Esophagus muscularis mucosa (tissue), 4 donors: ENCODE data around the gene ADD3. TPM values are rescaled to one million over a fixed set of nuclear protein-coding genes. Genes with fewer than 3 reads are reported as not detected.

Experiments
- DNase-seq: peaks from one replicate; pipeline ENCODE4 v3.0.0-alpha.2; 2017; ENCODE audit errors: extremely low spot score
- H3K27ac ChIP-seq, 4 donors: fragments of 200-600 bp; sonication (generic); replicated peaks in 1 of 4; 1 replicate in 3 of 4; 2 replicates in 1 of 4; pipeline ENCODE4 v1.5.1; 2016 to 2019; ENCODE audit warnings: mild to moderate bottlenecking in 1 of 4
- H3K27me3 ChIP-seq, 4 donors: fragments of 200-600 bp; sonication (generic); one replicate each; pipeline versions ENCODE4 v1.5.1 to v1.6.0; 2016 to 2019
- H3K36me3 ChIP-seq, 4 donors: fragments of 200-600 bp; sonication (generic); one replicate each; pipeline ENCODE4 v1.5.1; 2016 to 2019
- H3K4me1 ChIP-seq, 4 donors: fragments of 200-600 bp; sonication (generic); one replicate each; pipeline ENCODE4 v1.5.1; 2016 to 2019
- H3K4me3 ChIP-seq, 4 donors: fragments of 200-600 bp; sonication (generic); 1 replicate in 2 of 4; 2 replicates in 2 of 4; pipeline ENCODE4 v1.5.1; 2016 to 2019; ENCODE audit warnings: mild to moderate bottlenecking in 4 of 4, moderate library complexity in 1 of 4
- H3K9me3 ChIP-seq, 4 donors: fragments of 200-600 bp; sonication (generic); 1 replicate in 3 of 4; 2 replicates in 1 of 4; pipeline ENCODE4 v1.5.1; 2016 to 2019
- EP300 ChIP-seq: sonication (generic); formaldehyde crosslinking; IDR thresholded peaks from one replicate; pipeline ENCODE4 v1.6.1; 2017; ENCODE audit warnings: antibody characterized with exemption
- POLR2A ChIP-seq: fragments of 450-650 bp; IDR thresholded peaks from one replicate; pipeline ENCODE4 v1.6.1; 2017; ENCODE audit warnings: antibody characterized with exemption, moderate library complexity, mild to moderate bottlenecking, low read depth
- POLR2AphosphoS5 ChIP-seq, 2 donors: sonication (generic); formaldehyde crosslinking; IDR thresholded peaks; one replicate each; pipeline ENCODE4 v1.6.1; 2017; ENCODE audit warnings: antibody characterized with exemption in 2 of 2
- WGBS: methylation state at CpG from one replicate; pipeline ENCODE4 v1.1.5; 2018; 5-methylcytosine and 5-hydroxymethylcytosine counted together
- intact Hi-C: fragments of 100-400 bp; cut with DNase I; formaldehyde crosslinking; loops from one replicate; pipeline ENCODE4 v1.15.1; 2023
- total RNA-seq, 4 donors: library from RNA; depleted of rRNA; stranded (reverse); fragments of >200 nt; gene quantifications; one replicate each; pipeline versions ENCODE4 v1.1.0 to v1.2.1, GENCODE V29; 2016
- TF ChIP-seq, protein P1 (sequence below), 3 experiments: fragments of 200-600 bp in 2 of 3; fragments of 450-650 bp in 1 of 3; sonication (generic) in 2 of 3; IDR thresholded peaks; one replicate each; pipeline ENCODE4 v1.5.1; 2017 to 2019; ENCODE audit warnings: antibody characterized with exemption in 3 of 3, mild to moderate bottlenecking in 2 of 3, moderate library complexity in 1 of 3

Gene ADD3
- total RNA-seq, 4 donors from 2014 or later: 60.1 to 228 (median 99.2) TPM

GRCh38 chr10:110074298-110074697 is 66.5 kb downstream of the ADD3 start:
- Histone ChIP-seq H3K27ac (peak overlapping the region; percentile 39 to 64 (median 58)), H3K9me3 (no peaks in the 10 kb centered on the region), H3K4me1 (peaks cover 68 to 81% (median 70%) of the 10 kb centered on the region in 4 donors), H3K36me3 (no peaks in the 10 kb centered on the region), H3K4me3 (no peak overlapping the region), H3K27me3 (no peaks in the 10 kb centered on the region)
- intact Hi-C loops: loop anchor here (5.0 kb wide), 1 partner anchor 62 kb away; no protein-coding TSS in a partner anchor
- TF ChIP-seq POLR2AphosphoS5 (IDR thresholded peaks at IDR 0.05) (no peak), POLR2A (no peak), EP300 (no peak)
- TF ChIP-seq, protein P1, sequence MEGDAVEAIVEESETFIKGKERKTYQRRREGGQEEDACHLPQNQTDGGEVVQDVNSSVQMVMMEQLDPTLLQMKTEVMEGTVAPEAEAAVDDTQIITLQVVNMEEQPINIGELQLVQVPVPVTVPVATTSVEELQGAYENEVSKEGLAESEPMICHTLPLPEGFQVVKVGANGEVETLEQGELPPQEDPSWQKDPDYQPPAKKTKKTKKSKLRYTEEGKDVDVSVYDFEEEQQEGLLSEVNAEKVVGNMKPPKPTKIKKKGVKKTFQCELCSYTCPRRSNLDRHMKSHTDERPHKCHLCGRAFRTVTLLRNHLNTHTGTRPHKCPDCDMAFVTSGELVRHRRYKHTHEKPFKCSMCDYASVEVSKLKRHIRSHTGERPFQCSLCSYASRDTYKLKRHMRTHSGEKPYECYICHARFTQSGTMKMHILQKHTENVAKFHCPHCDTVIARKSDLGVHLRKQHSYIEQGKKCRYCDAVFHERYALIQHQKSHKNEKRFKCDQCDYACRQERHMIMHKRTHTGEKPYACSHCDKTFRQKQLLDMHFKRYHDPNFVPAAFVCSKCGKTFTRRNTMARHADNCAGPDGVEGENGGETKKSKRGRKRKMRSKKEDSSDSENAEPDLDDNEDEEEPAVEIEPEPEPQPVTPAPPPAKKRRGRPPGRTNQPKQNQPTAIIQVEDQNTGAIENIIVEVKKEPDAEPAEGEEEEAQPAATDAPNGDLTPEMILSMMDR (IDR thresholded peaks at IDR 0.05): no peak
- DNase-seq: no peak
- 67% methylated on average over 3 of the region's 3 CpGs for WGBS

DNA sequence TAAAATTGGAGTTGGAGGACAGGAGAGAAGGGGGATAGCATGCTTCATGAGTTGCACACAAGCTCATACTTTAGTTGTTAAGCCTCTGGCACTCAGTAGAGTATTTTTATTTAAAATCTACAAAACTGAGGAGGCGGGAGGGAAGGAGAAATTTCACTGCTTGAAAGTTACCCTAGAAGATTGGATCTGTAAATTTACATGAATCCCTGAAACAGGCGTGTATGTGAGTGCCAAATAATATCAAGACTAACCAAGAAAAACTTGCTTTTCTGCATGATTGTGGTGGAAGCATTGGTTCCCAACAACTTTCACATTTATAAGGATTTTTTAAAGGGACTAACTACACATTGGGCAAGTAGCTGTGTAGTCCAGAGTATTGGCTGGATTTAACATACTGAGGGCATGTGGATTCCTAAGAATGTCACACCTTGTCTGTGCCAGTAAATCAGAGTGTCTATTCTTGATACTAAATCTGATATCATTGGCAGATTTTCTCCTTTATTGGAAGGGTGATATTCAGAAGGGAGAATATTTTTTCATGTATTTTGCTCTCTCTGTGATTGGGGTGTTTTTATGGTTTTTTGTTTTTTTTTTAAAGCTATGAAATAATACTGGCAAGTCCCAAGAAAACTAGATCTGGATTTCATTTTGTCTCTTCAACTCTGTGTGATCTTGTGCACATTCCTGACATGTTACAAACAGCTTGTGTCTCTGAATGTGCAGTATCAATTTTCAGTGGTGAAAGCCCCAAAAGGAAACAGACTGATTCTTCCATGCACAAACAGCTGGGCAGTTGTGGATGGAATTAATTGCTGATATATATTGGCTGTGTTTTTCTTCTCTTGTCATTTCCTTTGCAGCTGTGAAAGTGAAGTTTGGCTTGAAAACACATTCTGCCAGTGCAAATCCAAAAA is 67.2 kb downstream of the ADD3 start:
- TF ChIP-seq EP300 (no peak), POLR2A (no peak), POLR2AphosphoS5 (IDR thresholded peaks at IDR 0.05) (peak in 1 of 2 donors; percentile 29)
- TF ChIP-seq, protein P1 (IDR thresholded peaks at IDR 0.05): no peak
- intact Hi-C loops: loop anchor here (5.0 kb wide), 1 partner anchor 63 kb away; no protein-coding TSS in a partner anchor
- H3K4me3 ChIP-seq: no peak overlapping the region

GRCh38 chr10:110075686-110076085 is 67.9 kb downstream of the ADD3 start:
- no peak for TF ChIP-seq EP300
- TF ChIP-seq POLR2A: no peak
- no peaks in the 10 kb centered on the region for H3K27me3 ChIP-seq
- H3K9me3 ChIP-seq: no peaks in the 10 kb centered on the region
- H3K27ac ChIP-seq: peak overlapping the region; percentile 39 to 64 (median 58)
- peaks cover 63 to 79% (median 68%) of the 10 kb centered on the region in 4 donors for H3K4me1 ChIP-seq
- DNase-seq: no peak
- H3K36me3 ChIP-seq: no peaks in the 10 kb centered on the region
- H3K4me3 ChIP-seq: no peak overlapping the region
- intact Hi-C loops: no loop called here

More for the DNA sequence above, 67.2 kb downstream of the ADD3 start:
- Histone ChIP-seq H3K4me1 (peaks cover 64 to 80% (median 68%) of the 10 kb centered on the region in 4 donors), H3K9me3 (no peaks in the 10 kb centered on the region), H3K36me3 (no peaks in the 10 kb centered on the region), H3K27ac (peak overlapping the region; percentile 39 to 64 (median 58)), H3K27me3 (no peaks in the 10 kb centered on the region)
- no peak for DNase-seq
- 69% methylated on average over 2 of the region's 2 CpGs for whole genome bisulfite sequencing

DNA sequence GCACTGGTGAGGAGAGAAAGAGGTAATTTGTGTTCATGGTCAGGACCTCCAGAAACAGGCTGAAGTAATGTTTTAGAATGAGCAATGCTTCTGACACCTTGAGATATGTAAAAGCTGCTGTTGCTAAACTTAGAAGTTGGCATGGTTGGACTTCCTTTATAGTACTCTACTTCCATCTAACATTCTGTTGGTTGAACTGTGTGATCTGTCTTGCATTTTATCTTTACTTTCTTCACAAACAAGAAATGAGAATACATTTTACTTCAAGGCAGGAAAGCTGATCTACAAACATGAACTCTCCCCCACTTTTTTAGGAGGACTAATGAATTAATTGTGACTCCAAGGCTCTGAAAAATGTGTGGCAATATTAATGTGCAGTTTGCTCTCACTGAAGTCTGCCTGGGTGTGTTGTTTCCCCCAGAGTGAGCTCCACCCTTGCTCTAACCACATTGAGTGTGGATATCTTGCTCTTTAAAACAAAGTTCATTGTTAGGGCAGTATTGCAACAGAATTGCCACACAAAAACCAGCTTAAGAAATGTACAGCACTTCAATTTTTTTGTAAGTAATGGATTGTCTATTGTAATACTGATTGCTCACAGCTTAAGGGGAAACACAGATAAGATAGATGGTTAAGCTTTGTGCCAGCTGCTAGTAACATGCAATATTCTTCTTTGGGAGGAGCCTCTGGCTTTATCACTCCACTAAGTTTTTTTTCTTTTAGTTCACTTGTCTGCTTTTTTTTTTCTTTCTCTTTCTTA is 69.0 kb downstream of the ADD3 start:
- no peaks in the 10 kb centered on the region for H3K36me3 ChIP-seq
- peaks cover 67 to 88% (median 75%) of the 10 kb centered on the region in 4 donors for H3K4me1 ChIP-seq
- no peaks in the 10 kb centered on the region for H3K9me3 ChIP-seq
- peak overlapping the region; percentile 50 to 64 (median 58) for H3K27ac ChIP-seq
- intact Hi-C loops: no loop called here
- TF ChIP-seq POLR2A: peak; percentile 13
- peak; percentile 57 to 75 for TF ChIP-seq POLR2AphosphoS5 (IDR thresholded peaks at IDR 0.05)
- no peak for TF ChIP-seq EP300
- TF ChIP-seq, protein P1 (IDR thresholded peaks at IDR 0.05): no peak
- no peak for DNase-seq
- H3K27me3 ChIP-seq: no peaks in the 10 kb centered on the region
- H3K4me3 ChIP-seq: peak overlapping the region in 2 of 4 donors; percentile 13 to 28
